GM23338 (cell line): Measurements from ENCODE around the gene ACKR1. TPM values are rescaled to one million over a fixed set of nuclear protein-coding genes. Genes with fewer than 3 reads are reported as not detected.

Experiments
- ATAC-seq: fragments of 200-7000 bp; cut with Tn5 transposase; 3 replicates; pipeline ENCODE4 v1.9.1; 2020
- DNase-seq: peaks from one replicate; pipeline ENCODE4 v3.0.0-alpha.2; 2015; ENCODE audit warnings: low spot score
- H2AFZ ChIP-seq: fragments of 200-600 bp; sonication (generic); 2 replicates; pipeline ENCODE4 v1.8.0; 2016; ENCODE audit warnings: antibody characterized with exemption, mild to moderate bottlenecking, moderate library complexity
- H3F3A ChIP-seq: fragments of 200-600 bp; sonication (generic); replicated peaks from 2 replicates; pipeline ENCODE4 v1.8.0; 2017; ENCODE audit warnings: antibody characterized with exemption, mixed run types, low read depth
- H3K27ac ChIP-seq: fragments of 200-600 bp; sonication (generic); 2 replicates; pipeline ENCODE4 v1.6.1; 2016; ENCODE audit warnings: low read depth
- H3K27me3 ChIP-seq: fragments of 200-600 bp; sonication (generic); 2 replicates; pipeline ENCODE4 v1.8.0; 2016; ENCODE audit warnings: mild to moderate bottlenecking, mixed run types, moderate library complexity; ENCODE audit not compliant: insufficient read depth
- H3K36me3 ChIP-seq: fragments of 200-600 bp; sonication (generic); 2 replicates; pipeline ENCODE4 v1.8.0; 2016; ENCODE audit warnings: mild to moderate bottlenecking; ENCODE audit not compliant: insufficient read depth
- H3K4me1 ChIP-seq: fragments of 200-600 bp; sonication (generic); 2 replicates; pipeline ENCODE4 v1.8.0; 2016; ENCODE audit warnings: mild to moderate bottlenecking, moderate library complexity; ENCODE audit not compliant: insufficient read depth
- H3K4me2 ChIP-seq: fragments of 200-600 bp; sonication (generic); 2 replicates; pipeline ENCODE4 v1.7.1; 2017; ENCODE audit warnings: mixed run types
- H3K4me3 ChIP-seq: fragments of 200-600 bp; sonication (generic); 2 replicates; pipeline ENCODE4 v1.6.1; 2016; ENCODE audit warnings: mixed run types
- H3K79me2 ChIP-seq: fragments of 200-600 bp; sonication (generic); replicated peaks from 2 replicates; pipeline ENCODE4 v1.8.0; 2017; ENCODE audit warnings: mild to moderate bottlenecking; ENCODE audit not compliant: insufficient read depth
- H3K9me2 ChIP-seq: fragments of 200-600 bp; sonication (generic); 2 replicates; pipeline ENCODE4 v1.8.0; 2017; ENCODE audit not compliant: insufficient read depth
- H4K20me1 ChIP-seq: fragments of 200-600 bp; sonication (generic); replicated peaks from 2 replicates; pipeline ENCODE4 v1.8.0; 2017; ENCODE audit warnings: mild to moderate bottlenecking; ENCODE audit not compliant: insufficient read depth
- H3K27ac Mint-ChIP-seq: 2 replicates; pipeline ENCODE4 v1.8.0; 2020; ENCODE audit warnings: inconsistent platforms, mild to moderate bottlenecking, moderate library complexity, mixed read lengths
- H3K27me3 Mint-ChIP-seq: 3 replicates; pipeline ENCODE4 v1.8.0; 2022; ENCODE audit warnings: low read depth, mild to moderate bottlenecking, moderate library complexity, mixed read lengths, inconsistent platforms; ENCODE audit not compliant: insufficient read depth, poor library complexity
- H3K36me3 Mint-ChIP-seq: 3 replicates; pipeline ENCODE4 v1.8.0; 2021; ENCODE audit warnings: low read depth, mild to moderate bottlenecking, inconsistent platforms, moderate library complexity, mixed read lengths
- H3K4me1 Mint-ChIP-seq: 3 replicates; pipeline ENCODE4 v1.8.0; 2020; ENCODE audit warnings: mild to moderate bottlenecking, inconsistent platforms, mixed read lengths
- H3K4me3 Mint-ChIP-seq: 3 replicates; pipeline ENCODE4 v1.8.0; 2021; ENCODE audit warnings: moderate library complexity, mild to moderate bottlenecking, inconsistent platforms, mixed read lengths
- H3K9me3 Mint-ChIP-seq: 3 replicates; pipeline ENCODE4 v1.8.0; 2020; ENCODE audit warnings: moderate library complexity, mild to moderate bottlenecking, inconsistent platforms, mixed read lengths
- CREB1 ChIP-seq: fragments of 250-450 bp; sonication (Bioruptor Pico); IDR thresholded peaks from 2 replicates; pipeline ENCODE4 v1.5.0; 2020; ENCODE audit warnings: low read depth, mild to moderate bottlenecking, moderate library complexity
- CTCF ChIP-seq, 2 experiments: fragments of 200-600 bp in 1 of 2; sonication (generic) in 1 of 2; conservative IDR thresholded peaks; 2 replicates each; pipeline versions ENCODE4 v1.5.1 to v1.6.1; 2016 to 2017; ENCODE audit warnings: antibody characterized with exemption in 2 of 2, low read depth in 2 of 2, mild to moderate bottlenecking in 2 of 2, moderate library complexity in 1 of 2
- ETS1 ChIP-seq: IDR thresholded peaks from 2 replicates; pipeline ENCODE4 v1.6.1; 2016; ENCODE audit warnings: antibody characterized with exemption
- EZH2 ChIP-seq: fragments of 200-600 bp; sonication (generic); IDR thresholded peaks from one replicate; pipeline ENCODE4 v1.8.0; 2017; ENCODE audit warnings: antibody characterized with exemption, mild to moderate bottlenecking, low read depth; ENCODE audit not compliant: unreplicated experiment
- EZH2phosphoT487 ChIP-seq: fragments of 200-600 bp; sonication (generic); IDR thresholded peaks from one replicate; pipeline ENCODE4 v1.8.1; 2018; ENCODE audit warnings: antibody characterized with exemption; ENCODE audit not compliant: unreplicated experiment
- JUNB ChIP-seq: IDR thresholded peaks from one replicate; pipeline ENCODE4 v1.6.1; 2016; ENCODE audit warnings: antibody characterized with exemption; ENCODE audit not compliant: unreplicated experiment
- NANOG ChIP-seq: IDR thresholded peaks from 2 replicates; pipeline ENCODE4 v1.6.1; 2016; ENCODE audit warnings: antibody characterized with exemption, borderline replicate concordance
- POLR2AphosphoS5 ChIP-seq: IDR thresholded peaks from 2 replicates; pipeline ENCODE4 v1.6.1; 2016; ENCODE audit warnings: antibody characterized with exemption, low read depth
- REST ChIP-seq: IDR thresholded peaks from one replicate; pipeline ENCODE4 v1.6.1; 2018; ENCODE audit warnings: antibody characterized with exemption; ENCODE audit not compliant: unreplicated experiment
- STAT1 ChIP-seq: IDR thresholded peaks from one replicate; pipeline ENCODE4 v1.6.1; 2016; ENCODE audit warnings: antibody characterized with exemption; ENCODE audit not compliant: unreplicated experiment
- ZNF114 ChIP-seq: fragments of 250-450 bp; sonication (Bioruptor Pico); IDR thresholded peaks from 2 replicates; pipeline ENCODE4 v1.5.0; 2020; ENCODE audit warnings: mild to moderate bottlenecking, moderate library complexity
- ZNF331 ChIP-seq: fragments of 250-450 bp; sonication (Bioruptor Pico); IDR thresholded peaks from 2 replicates; pipeline ENCODE4 v1.5.0; 2020; ENCODE audit warnings: low read depth, mild to moderate bottlenecking, moderate library complexity
- ZNF462 ChIP-seq: fragments of 250-450 bp; sonication (Bioruptor Pico); IDR thresholded peaks from 2 replicates; pipeline ENCODE4 v1.5.0; 2020; ENCODE audit warnings: mild to moderate bottlenecking, moderate library complexity
- polyA plus RNA-seq: library from polyadenylated mRNA; unstranded; fragments of >200 nt; fragmentation: Nextera tagmentation; extraction: Ambion mirVana; gene quantifications from 2 replicates; pipeline ENCODE4 v1.2.1, GENCODE V29; 2016
- total RNA-seq: library from RNA; depleted of rRNA; stranded (reverse); fragments of >200 nt; shearing (Covaris generic); gene quantifications from 2 replicates; pipeline ENCODE4 v1.2.3, GENCODE V29; 2014

ACKR1 gene
- total and polyA plus RNA-seq, 2 experiments from 2014 or later: 0.29 TPM; not detected in 1

GRCh38 chr1:159212596-159212995 lies 7.9 kb downstream of the ACKR1 start:
- Mint-ChIP-seq H3K4me1 (peaks cover 37% of the 10 kb centered on the region), H3K27ac (no peak overlapping the region), H3K36me3 (no peaks in the 10 kb centered on the region), H3K4me3 (no peak overlapping the region), H3K27me3 (peaks cover 10% of the 10 kb centered on the region), H3K9me3 (no peaks in the 10 kb centered on the region)
- H3K4me2 ChIP-seq: no peak overlapping the region
- no peaks in the 10 kb centered on the region for H3F3A ChIP-seq
- ATAC-seq (no peak), DNase-seq (no peak)
- H3K27ac ChIP-seq: no peak overlapping the region
- H3K36me3 ChIP-seq: no peaks in the 10 kb centered on the region
- TF ChIP-seq STAT1 (no peak), ZNF114 (CRISPR knock-in tag) (no peak), ZNF331 (CRISPR knock-in tag) (no peak), NANOG (no peak), EZH2phosphoT487 (no peak), CTCF (conservative IDR thresholded peaks at IDR 0.05; ENCODE audit: low read depth in 2 of 2) (no peak), ETS1 (no peak), REST (no peak), JUNB (no peak), ZNF462 (no peak), EZH2 (no peak), POLR2AphosphoS5 (no peak), CREB1 (CRISPR knock-in tag) (no peak)
- no peaks in the 10 kb centered on the region for H3K9me2 ChIP-seq
- no peaks in the 10 kb centered on the region for H3K79me2 ChIP-seq
- H3K4me1 ChIP-seq: peaks cover 12% of the 10 kb centered on the region
- H3K4me3 ChIP-seq: no peak overlapping the region
- H2AFZ ChIP-seq: no peak overlapping the region
- no peaks in the 10 kb centered on the region for H3K27me3 ChIP-seq
- H4K20me1 ChIP-seq: no peaks in the 10 kb centered on the region
